Upper lobe of right lung (tissue), 1 donor: ENCODE data around the gene MEGF6. TPM values are rescaled to one million over a fixed set of nuclear protein-coding genes. Genes with fewer than 3 reads are reported as not detected.

Experiments used
- ATAC-seq: fragments of 200-7000 bp; cut with Tn5 transposase; one replicate; pipeline ENCODE4 v1.9.1; 2020; ENCODE audit warnings: mild to moderate bottlenecking, moderate library complexity
- DNase-seq: peaks from one replicate; pipeline ENCODE4 v3.0.0-alpha.2; 2020
- H3K27ac ChIP-seq: fragments of 200-600 bp; one replicate; pipeline ENCODE4 v1.8.0; 2022
- H3K27me3 ChIP-seq: fragments of 200-600 bp; one replicate; pipeline ENCODE4 v1.8.0; 2022; ENCODE audit warnings: mild to moderate bottlenecking
- H3K36me3 ChIP-seq: fragments of 200-600 bp; one replicate; pipeline ENCODE4 v1.8.0; 2022
- H3K4me1 ChIP-seq: fragments of 200-600 bp; one replicate; pipeline ENCODE4 v1.8.0; 2022
- H3K4me3 ChIP-seq: fragments of 200-600 bp; one replicate; pipeline ENCODE4 v1.8.0; 2022; ENCODE audit warnings: mild to moderate bottlenecking
- H3K9me3 ChIP-seq: fragments of 200-600 bp; one replicate; pipeline ENCODE4 v1.8.0; 2022
- intact Hi-C: fragments of 100-400 bp; cut with DNase I; formaldehyde crosslinking; loops from one replicate; pipeline ENCODE4 v1.11.0; 2022
- total RNA-seq: library from RNA; stranded (reverse); fragmentation: NEBNext Ultra II Directional; extraction: Animal tissue kit (Norgen Biotek cat#: 25700); gene quantifications from one replicate; pipeline ENCODE4 v1.2.1, GENCODE V29; 2021
- TF ChIP-seq, protein P1 (sequence below): fragments of 200-600 bp; IDR thresholded peaks from one replicate; pipeline ENCODE4 v1.8.0; 2022; ENCODE audit warnings: antibody characterized with exemption
- donor health status: DM: no; HTN: yes; CAD: no; lungs with severe emphysema.

The MEGF6 gene
- total RNA-seq, 1 donor from 2014 or later = 96.6 TPM

DNA sequence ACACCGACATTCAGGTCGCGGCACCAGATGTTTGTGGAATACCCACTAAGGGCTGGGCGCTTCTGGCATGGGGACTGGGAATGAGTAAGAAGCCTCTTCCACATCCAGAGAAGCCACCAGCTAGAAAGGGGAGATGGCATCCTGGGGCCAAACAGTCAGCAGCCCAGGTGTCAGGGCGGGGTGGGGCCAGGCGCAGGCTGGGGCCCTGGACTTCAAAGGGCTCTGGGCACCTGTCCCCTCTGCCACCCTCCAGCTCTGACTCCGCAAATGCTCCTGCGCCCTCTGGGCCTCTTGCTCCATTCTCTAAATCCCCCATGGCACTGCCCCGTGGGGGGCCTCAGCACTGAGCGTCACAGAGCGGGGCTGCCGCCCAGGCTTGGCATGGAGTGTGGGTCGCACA is 70.4 kb downstream of the MEGF6 start:
- Histone ChIP-seq H3K4me3 (no peak overlapping the region), H3K27ac (no peak overlapping the region), H3K9me3 (no peaks in the 10 kb centered on the region), H3K4me1 (peaks cover 18% of the 10 kb centered on the region), H3K36me3 (no peaks in the 10 kb centered on the region), H3K27me3 (no peaks in the 10 kb centered on the region)
- TF ChIP-seq, protein P1, sequence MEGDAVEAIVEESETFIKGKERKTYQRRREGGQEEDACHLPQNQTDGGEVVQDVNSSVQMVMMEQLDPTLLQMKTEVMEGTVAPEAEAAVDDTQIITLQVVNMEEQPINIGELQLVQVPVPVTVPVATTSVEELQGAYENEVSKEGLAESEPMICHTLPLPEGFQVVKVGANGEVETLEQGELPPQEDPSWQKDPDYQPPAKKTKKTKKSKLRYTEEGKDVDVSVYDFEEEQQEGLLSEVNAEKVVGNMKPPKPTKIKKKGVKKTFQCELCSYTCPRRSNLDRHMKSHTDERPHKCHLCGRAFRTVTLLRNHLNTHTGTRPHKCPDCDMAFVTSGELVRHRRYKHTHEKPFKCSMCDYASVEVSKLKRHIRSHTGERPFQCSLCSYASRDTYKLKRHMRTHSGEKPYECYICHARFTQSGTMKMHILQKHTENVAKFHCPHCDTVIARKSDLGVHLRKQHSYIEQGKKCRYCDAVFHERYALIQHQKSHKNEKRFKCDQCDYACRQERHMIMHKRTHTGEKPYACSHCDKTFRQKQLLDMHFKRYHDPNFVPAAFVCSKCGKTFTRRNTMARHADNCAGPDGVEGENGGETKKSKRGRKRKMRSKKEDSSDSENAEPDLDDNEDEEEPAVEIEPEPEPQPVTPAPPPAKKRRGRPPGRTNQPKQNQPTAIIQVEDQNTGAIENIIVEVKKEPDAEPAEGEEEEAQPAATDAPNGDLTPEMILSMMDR = no peak
- no peak for DNase-seq
- intact Hi-C loops = no loop called here
- no peak for ATAC-seq

DNA sequence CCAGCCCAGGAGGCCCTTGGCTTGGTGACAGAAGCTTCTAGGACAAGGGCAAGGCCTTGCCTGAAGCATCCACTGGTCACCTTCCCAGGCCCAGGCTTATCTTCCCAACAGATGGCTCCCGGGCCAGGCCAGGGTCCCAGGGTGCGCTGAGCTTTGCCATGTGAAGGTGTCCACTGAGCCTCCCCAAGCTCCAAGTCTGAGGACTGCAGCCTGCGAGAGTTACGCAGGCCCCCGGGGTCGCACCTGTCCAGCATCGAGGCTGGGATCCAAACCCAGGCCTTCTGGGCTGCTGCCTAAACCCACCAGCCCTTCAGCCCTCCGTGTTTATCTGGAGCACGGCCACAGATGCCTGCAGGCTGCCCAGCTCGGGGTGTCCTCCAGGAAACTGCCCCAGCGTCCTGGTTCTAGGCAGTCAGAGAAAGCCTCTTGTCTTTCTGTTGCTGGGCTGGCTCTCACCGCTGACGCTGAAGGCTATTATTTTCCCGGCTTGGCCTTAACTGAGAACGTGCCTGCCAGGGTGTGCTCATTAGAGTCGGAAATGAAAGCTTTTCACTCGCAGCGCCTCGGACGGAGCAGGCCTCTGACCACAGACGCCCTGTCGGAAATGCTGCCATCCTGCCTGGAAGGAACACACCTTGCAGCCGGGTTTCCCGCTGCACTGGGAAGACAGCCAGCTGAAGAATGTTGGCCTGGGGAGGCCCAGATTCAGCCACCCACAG is 71.4 kb downstream of the MEGF6 start:
- Histone ChIP-seq H3K4me3 (no peak overlapping the region), H3K27me3 (no peaks in the 10 kb centered on the region), H3K36me3 (no peaks in the 10 kb centered on the region), H3K4me1 (peaks cover 11% of the 10 kb centered on the region), H3K9me3 (no peaks in the 10 kb centered on the region), H3K27ac (peak overlapping the region; percentile 28)
- intact Hi-C loops = no loop called here
- ATAC-seq (no peak), DNase-seq (no peak)
- TF ChIP-seq, protein P1 = no peak

- no peaks in the 10 kb centered on the region for H3K9me3 ChIP-seq
- TF ChIP-seq, protein P1 = no peak
- intact Hi-C loops = no loop called here
- ATAC-seq (no peak), DNase-seq (no peak)
- peaks cover 6% of the 10 kb centered on the region for H3K4me1 ChIP-seq
- no peak overlapping the region for H3K27ac ChIP-seq
- H3K27me3 ChIP-seq = no peaks in the 10 kb centered on the region
- no peak overlapping the region for H3K4me3 ChIP-seq
- H3K36me3 ChIP-seq = no peaks in the 10 kb centered on the region
These were observed 73.9 kb downstream of the MEGF6 start for GRCh38 chr1:3537359-3537758.

- peaks cover 3% of the 10 kb centered on the region for H3K4me1 ChIP-seq
- no peak for ATAC-seq
- H3K4me3 ChIP-seq = no peak overlapping the region
- H3K9me3 ChIP-seq = no peaks in the 10 kb centered on the region
- intact Hi-C loops = no loop called here
- no peaks in the 10 kb centered on the region for H3K27me3 ChIP-seq
- no peak for DNase-seq
- no peaks in the 10 kb centered on the region for H3K36me3 ChIP-seq
- TF ChIP-seq, protein P1 = no peak
- H3K27ac ChIP-seq = no peak overlapping the region
These were observed 74.7 kb downstream of the MEGF6 start for GRCh38 chr1:3536420-3537195.

GRCh38 chr1:3535732-3536131 is 75.6 kb downstream of the MEGF6 start:
- Histone ChIP-seq H3K27me3 (no peaks in the 10 kb centered on the region), H3K27ac (no peak overlapping the region), H3K36me3 (no peaks in the 10 kb centered on the region), H3K4me3 (no peak overlapping the region), H3K9me3 (no peaks in the 10 kb centered on the region), H3K4me1 (peaks cover 3% of the 10 kb centered on the region)
- intact Hi-C loops = no loop called here
- ATAC-seq (no peak), DNase-seq (no peak)
- TF ChIP-seq, protein P1 = no peak
